BJ (cell line): ENCODE results near the gene EBF4. TPM values are rescaled to one million over a fixed set of nuclear protein-coding genes. Genes with fewer than 3 reads are reported as not detected.

Experiments
- CTCF ChIA-PET: fragments of 350-600 bp; formaldehyde crosslinking; extraction: SDS; loops from one replicate; lab custom pipeline; 2021; ENCODE audit warnings: antibody characterized with exemption, inconsistent platforms; lab: Yijun Ruan, JAX
- POLR2A ChIA-PET: fragments of 300-600 bp; sonication (Branson Sonifier 250); formaldehyde crosslinking; extraction: SDS; loops from one replicate; lab custom pipeline; 2021; ENCODE audit warnings: antibody characterized with exemption; lab: Charles Lee
- DNase-seq: peaks from one replicate; pipeline ENCODE4 v3.0.0-alpha.2; 2011; ENCODE audit warnings: low read depth
- H3K27me3 ChIP-seq: 2 replicates; pipeline ENCODE4 v1.6.0; 2011; ENCODE audit warnings: low read length; ENCODE audit not compliant: control insufficient read depth, insufficient read depth
- H3K36me3 ChIP-seq: 2 replicates; pipeline ENCODE4 v1.5.1; 2011; ENCODE audit warnings: low read length; ENCODE audit not compliant: control insufficient read depth, insufficient read depth
- H3K4me3 ChIP-seq: 2 replicates; pipeline ENCODE4 v1.5.1; 2011; ENCODE audit warnings: low read depth, mild to moderate bottlenecking, control low read depth, low read length
- polyA plus RNA-seq: library from polyadenylated mRNA; depleted of rRNA; stranded (reverse); fragments of >200 nt; gene quantifications from 2 replicates; pipeline ENCODE4 v1.2.3, GENCODE V29; 2011
- TF ChIP-seq, protein P1 (sequence below): IDR thresholded peaks from 2 replicates; pipeline ENCODE4 v1.5.1; 2011; ENCODE audit warnings: low read depth, mild to moderate bottlenecking, control low read depth, inconsistent platforms, low read length, moderate library complexity; ENCODE audit not compliant: insufficient read depth

EBF4 gene
- polyA plus RNA-seq, 1 experiment = 1.9 TPM

DNA sequence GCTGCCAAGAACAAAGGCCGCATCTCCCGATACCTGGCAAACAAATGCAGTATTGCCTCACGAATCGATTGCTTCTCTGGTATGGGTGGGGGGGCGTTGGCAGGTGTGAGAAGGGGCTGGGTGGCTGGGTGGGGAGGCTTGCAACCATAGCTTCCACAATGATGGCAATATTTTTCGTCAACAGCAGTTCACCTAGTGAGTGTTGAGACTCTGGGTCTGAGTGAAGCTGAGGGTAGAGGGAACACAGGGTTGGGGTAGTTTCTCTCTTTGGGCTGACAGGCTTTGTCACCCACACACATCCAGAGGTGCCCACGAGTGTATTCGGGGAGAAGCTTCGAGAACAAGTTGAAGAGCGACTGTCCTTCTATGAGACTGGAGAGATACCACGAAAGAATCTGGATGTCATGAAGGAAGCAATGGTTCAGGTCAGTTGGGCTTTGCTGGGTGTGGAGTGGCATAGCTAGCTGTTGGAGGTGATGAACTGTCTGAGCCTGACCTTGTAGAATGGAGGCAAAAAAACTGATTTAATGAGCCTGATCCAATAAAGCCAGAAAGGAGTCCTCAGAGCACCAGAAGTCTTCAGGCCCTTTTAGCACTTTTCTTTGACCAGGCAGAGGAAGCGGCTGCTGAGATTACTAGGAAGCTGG is 36.0 kb upstream of the EBF4 start:
- Histone ChIP-seq H3K27me3 (no peaks in the 10 kb centered on the region), H3K4me3 (no peak overlapping the region), H3K36me3 (peaks cover 43% of the 10 kb centered on the region)
- POLR2A ChIA-PET = interaction anchor here (0.7 kb wide), 1 partner anchor 156 kb away, joined by 7 read pairs; no protein-coding TSS in a partner anchor
- TF ChIP-seq, protein P1, sequence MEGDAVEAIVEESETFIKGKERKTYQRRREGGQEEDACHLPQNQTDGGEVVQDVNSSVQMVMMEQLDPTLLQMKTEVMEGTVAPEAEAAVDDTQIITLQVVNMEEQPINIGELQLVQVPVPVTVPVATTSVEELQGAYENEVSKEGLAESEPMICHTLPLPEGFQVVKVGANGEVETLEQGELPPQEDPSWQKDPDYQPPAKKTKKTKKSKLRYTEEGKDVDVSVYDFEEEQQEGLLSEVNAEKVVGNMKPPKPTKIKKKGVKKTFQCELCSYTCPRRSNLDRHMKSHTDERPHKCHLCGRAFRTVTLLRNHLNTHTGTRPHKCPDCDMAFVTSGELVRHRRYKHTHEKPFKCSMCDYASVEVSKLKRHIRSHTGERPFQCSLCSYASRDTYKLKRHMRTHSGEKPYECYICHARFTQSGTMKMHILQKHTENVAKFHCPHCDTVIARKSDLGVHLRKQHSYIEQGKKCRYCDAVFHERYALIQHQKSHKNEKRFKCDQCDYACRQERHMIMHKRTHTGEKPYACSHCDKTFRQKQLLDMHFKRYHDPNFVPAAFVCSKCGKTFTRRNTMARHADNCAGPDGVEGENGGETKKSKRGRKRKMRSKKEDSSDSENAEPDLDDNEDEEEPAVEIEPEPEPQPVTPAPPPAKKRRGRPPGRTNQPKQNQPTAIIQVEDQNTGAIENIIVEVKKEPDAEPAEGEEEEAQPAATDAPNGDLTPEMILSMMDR = no peak
- CTCF ChIA-PET = interaction anchor here (1.1 kb wide), 1 partner anchor 9 kb away, joined by 4 read pairs; no protein-coding TSS in a partner anchor
- no peak for DNase-seq

DNA sequence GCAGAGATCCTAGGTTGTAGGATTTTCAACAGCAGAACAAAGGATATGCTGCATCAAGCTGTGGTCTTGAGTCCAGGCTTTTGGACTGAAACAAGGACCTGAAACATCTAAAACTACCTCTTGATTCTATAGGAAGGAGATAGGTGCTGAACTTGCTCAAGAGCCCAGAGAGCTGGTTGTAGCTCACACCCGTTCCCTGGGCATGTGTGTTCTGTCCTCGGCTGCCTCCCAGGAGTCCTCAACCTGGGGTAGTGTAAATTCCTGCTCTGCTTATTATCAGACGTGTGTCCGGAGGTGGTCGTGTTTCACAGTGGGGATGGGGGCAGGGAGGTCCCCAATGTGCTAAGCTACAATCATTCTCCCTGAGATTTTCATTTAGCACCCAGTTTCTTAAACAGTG is 35.3 kb upstream of the EBF4 start:
- CTCF ChIA-PET = interaction anchor here (1.1 kb wide), 1 partner anchor 10 kb away, joined by 4 read pairs; no protein-coding TSS in a partner anchor
- POLR2A ChIA-PET = interaction anchor here (0.7 kb wide), 1 partner anchor 156 kb away, joined by 7 read pairs; no protein-coding TSS in a partner anchor
- peaks cover 48% of the 10 kb centered on the region for H3K36me3 ChIP-seq

DNA sequence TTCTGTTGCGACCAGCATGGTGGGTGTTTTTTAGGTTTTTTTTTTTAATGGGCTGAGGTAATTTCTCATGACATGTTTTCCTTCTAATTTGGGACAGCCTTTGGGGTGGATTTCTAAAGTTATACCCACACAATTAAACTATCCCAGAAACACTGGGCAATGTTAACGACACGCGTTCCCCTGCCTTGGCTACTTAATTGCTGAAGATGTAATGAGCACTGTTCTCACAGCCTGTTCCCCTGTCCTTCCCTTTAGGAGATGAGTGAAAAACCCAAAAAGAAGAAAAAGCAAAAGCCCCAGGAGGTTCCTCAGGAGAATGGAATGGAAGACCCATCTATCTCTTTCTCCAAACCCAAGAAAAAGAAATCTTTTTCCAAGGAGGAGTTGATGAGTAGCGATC is 34.9 kb upstream of the EBF4 start:
- POLR2A ChIA-PET = interaction anchor here (0.7 kb wide), 1 partner anchor 157 kb away, joined by 7 read pairs; no protein-coding TSS in a partner anchor
- peaks cover 48% of the 10 kb centered on the region for H3K36me3 ChIP-seq
- H3K27me3 ChIP-seq = no peaks in the 10 kb centered on the region
- TF ChIP-seq, protein P1 = no peak
- DNase-seq = no peak
- CTCF ChIA-PET = interaction anchor here (1.1 kb wide), 1 partner anchor 10 kb away, joined by 4 read pairs; no protein-coding TSS in a partner anchor
- no peak overlapping the region for H3K4me3 ChIP-seq

More for the DNA sequence above, 35.3 kb upstream of the EBF4 start:
- TF ChIP-seq, protein P1 = no peak
- DNase-seq = no peak
- Histone ChIP-seq H3K4me3 (no peak overlapping the region), H3K27me3 (no peaks in the 10 kb centered on the region)

DNA sequence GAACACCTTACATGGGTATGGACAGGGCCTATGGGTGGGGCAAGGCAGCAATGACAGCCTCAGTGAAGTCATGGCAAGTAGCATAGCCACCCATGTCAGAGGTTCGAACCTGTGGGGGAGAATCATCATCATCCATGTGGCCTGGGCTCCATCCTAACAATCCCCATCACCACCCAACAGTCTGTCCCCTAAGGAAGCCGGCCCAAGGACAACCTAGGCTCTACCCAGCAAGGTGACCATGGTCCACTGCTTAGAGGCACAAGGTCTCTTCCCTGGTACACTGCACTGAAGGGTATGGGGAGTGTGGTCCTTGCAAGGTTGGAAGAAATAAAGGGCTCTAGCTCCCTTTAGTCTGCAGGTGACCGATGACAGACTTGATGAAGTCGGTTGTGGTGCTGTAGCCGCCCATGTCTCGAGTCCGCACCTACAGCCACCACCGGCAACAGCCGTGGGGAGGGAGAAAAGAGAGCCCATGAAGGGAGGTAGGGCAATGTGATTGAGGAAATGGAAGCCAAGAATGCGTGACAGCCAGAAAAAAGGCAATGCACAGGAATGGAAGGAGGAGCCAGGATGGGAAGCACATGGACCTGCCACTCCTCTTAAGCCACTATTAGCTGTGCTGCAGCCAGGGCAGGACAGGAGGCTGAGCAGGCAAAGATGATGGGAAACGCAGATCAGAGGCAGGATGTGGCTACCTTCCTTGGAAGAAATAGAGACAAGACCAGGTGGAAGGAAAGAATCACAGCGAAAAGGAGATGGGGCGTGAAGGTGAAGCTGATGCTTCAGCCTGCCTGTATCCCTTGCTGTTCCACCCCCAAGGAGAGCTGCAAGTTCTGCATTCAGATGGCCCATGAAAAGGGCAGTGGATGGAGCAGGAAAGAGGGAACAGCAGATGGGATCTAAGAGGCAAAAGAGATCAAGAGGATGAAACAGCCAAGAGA is 33.9 kb upstream of the EBF4 start:
- ChIA-PET POLR2A (no interaction called here), CTCF (interaction anchor here (1.1 kb wide), 1 partner anchor 12 kb away, joined by 3 read pairs; no protein-coding TSS in a partner anchor)
- no peak for DNase-seq

More for the DNA sequence above, 33.9 kb upstream of the EBF4 start:
- H3K36me3 ChIP-seq = peaks cover 48% of the 10 kb centered on the region
- TF ChIP-seq, protein P1 = no peak
- no peak overlapping the region for H3K4me3 ChIP-seq
- no peaks in the 10 kb centered on the region for H3K27me3 ChIP-seq
